OCI-LY3 (cell line): Measurements from ENCODE around the gene PDE12.
"Not testable (repeated sequence)": the region's sequence is repeated elsewhere in the genome, so short reads cannot be mapped to it uniquely, and the experiment has no call there.

ENCODE experiments used
- CTCF ChIP-seq: fragments of 200-600, 300-600 bp; sonication (generic); IDR thresholded peaks from 2 replicates; pipeline ENCODE4 v1.5.1; 2014; ENCODE audit warnings: antibody characterized with exemption, low read length, low read depth
- EZH2phosphoT487 ChIP-seq: fragments of 200-600 bp; shearing (Covaris generic); IDR thresholded peaks from 2 replicates; pipeline ENCODE4 v1.6.1; 2018; ENCODE audit warnings: antibody characterized with exemption, mixed run types, low read depth

GRCh38 chr3:57611870-57612269, 55.8 kb downstream of the PDE12 start:
- TF ChIP-seq CTCF, EZH2phosphoT487: not testable (repeated sequence)
